T-cell (primary cell): ENCODE results near the gene MRPS27. TPM values are rescaled to one million over a fixed set of nuclear protein-coding genes. Genes with fewer than 3 reads are reported as not detected.

Experiments
- ATAC-seq, 4 experiments: fragments of 200-7000 bp in 3 of 4; fragments of 150-1000 bp in 1 of 4; cut with Tn5 transposase; replicated peaks in 1 of 4; 1 replicate in 3 of 4; 2 replicates in 1 of 4; pipeline ENCODE4 v1.10.0; 2021; ENCODE audit warnings: moderate library complexity in 3 of 4, mild to moderate bottlenecking in 2 of 4, moderate number of reproducible peaks in 1 of 4
- CTCF ChIA-PET, 2 donors: fragments of 300-600 bp; sonication (Branson Sonifier 250); formaldehyde crosslinking; loops; one replicate each; lab custom pipeline; 2022; ENCODE audit warnings: antibody characterized with exemption in 2 of 2; lab: Charles Lee
- POLR2A ChIA-PET, 2 donors: fragments of 300-600 bp; sonication (Branson Sonifier 250); formaldehyde crosslinking; loops; one replicate each; lab custom pipeline; 2022; ENCODE audit warnings: antibody characterized with exemption in 2 of 2; lab: Charles Lee
- DNase-seq, 35 experiments: peaks; one replicate each; pipeline versions ENCODE4 v3.0.0 to v3.0.0-alpha.2; 2013 to 2023
- H3K27ac ChIP-seq: one replicate; pipeline ENCODE4 v1.5.1; 2013; ENCODE audit warnings: low read length
- H3K27me3 ChIP-seq, 2 experiments: replicated peaks in 1 of 2; 1 replicate in 1 of 2; 2 replicates in 1 of 2; pipeline versions ENCODE4 v1.6.1 to v1.7.0; 2013; ENCODE audit warnings: low read length in 1 of 2, mixed read lengths in 1 of 2; ENCODE audit not compliant: control insufficient read depth in 2 of 2, insufficient read depth in 2 of 2; ENCODE audit errors: extremely low read depth in 1 of 2
- H3K36me3 ChIP-seq, 2 donors: 1 replicate in 1 of 2; 2 replicates in 1 of 2; pipeline versions ENCODE4 v1.6.1 to v1.7.0; 2013; ENCODE audit warnings: low read length in 1 of 2; ENCODE audit not compliant: control insufficient read depth in 2 of 2, insufficient read depth in 1 of 2; ENCODE audit errors: extremely low read depth in 1 of 2
- H3K4me1 ChIP-seq, 2 experiments: 1 replicate in 1 of 2; 2 replicates in 1 of 2; pipeline versions ENCODE4 v1.6.1 to v1.7.0; 2013; ENCODE audit warnings: low read length in 2 of 2, mixed read lengths in 1 of 2; ENCODE audit not compliant: insufficient read depth in 2 of 2, control insufficient read depth in 1 of 2; ENCODE audit errors: extremely low read depth in 1 of 2
- H3K4me3 ChIP-seq, 2 donors: 1 replicate in 1 of 2; 2 replicates in 1 of 2; pipeline versions ENCODE4 v1.5.1 to v1.7.0; 2013; ENCODE audit warnings: mild to moderate bottlenecking in 2 of 2, low read length in 1 of 2, moderate library complexity in 1 of 2; ENCODE audit not compliant: control insufficient read depth in 1 of 2; ENCODE audit errors: extremely low read depth in 1 of 2
- H3K9me3 ChIP-seq: 2 replicates; pipeline ENCODE4 v1.7.0; 2013
- H3K27ac Mint-ChIP-seq, 2 donors: one replicate each; pipeline ENCODE4 v1.8.0; 2020 to 2021; ENCODE audit warnings: mild to moderate bottlenecking in 2 of 2, mixed read lengths in 2 of 2
- H3K27me3 Mint-ChIP-seq, 2 donors: one replicate each; pipeline ENCODE4 v1.8.0; 2021 to 2022; ENCODE audit warnings: mixed read lengths in 2 of 2
- H3K36me3 Mint-ChIP-seq: one replicate; pipeline ENCODE4 v1.8.0; 2021; ENCODE audit warnings: mixed read lengths
- H3K4me1 Mint-ChIP-seq, 3 donors: one replicate each; pipeline ENCODE4 v1.8.0; 2020 to 2022; ENCODE audit warnings: mixed read lengths in 3 of 3, mild to moderate bottlenecking in 1 of 3
- H3K4me3 Mint-ChIP-seq, 3 donors: one replicate each; pipeline ENCODE4 v1.8.0; 2020 to 2022; ENCODE audit warnings: mild to moderate bottlenecking in 3 of 3, mixed read lengths in 3 of 3, moderate library complexity in 3 of 3
- H3K9me3 Mint-ChIP-seq, 3 donors: one replicate each; pipeline ENCODE4 v1.8.0; 2020 to 2022; ENCODE audit warnings: mixed read lengths in 3 of 3
- WGBS: methylation state at CpG from one replicate; pipeline ENCODE4 v1.1.5; 2013; ENCODE audit warnings: missing lambda C conversion rate; ENCODE audit not compliant: insufficient coverage; 5-methylcytosine and 5-hydroxymethylcytosine counted together
- total RNA-seq, 35 experiments: library from RNA in 6 of 35; stranded (reverse) in 6 of 35; fragments of 120-200 nt in 1 of 35; gene quantifications; one replicate each; pipeline versions ENCODE4 v1.2.1 to v1.2.4 and lab custom pipeline; 2013 to 2026

MRPS27 gene
- total RNA-seq, 5 donors from 2014 or later (not counting 1 experiment from before 2014, with no cell fraction given), result 34.4 to 43.3 (median 39.7) TPM

DNA sequence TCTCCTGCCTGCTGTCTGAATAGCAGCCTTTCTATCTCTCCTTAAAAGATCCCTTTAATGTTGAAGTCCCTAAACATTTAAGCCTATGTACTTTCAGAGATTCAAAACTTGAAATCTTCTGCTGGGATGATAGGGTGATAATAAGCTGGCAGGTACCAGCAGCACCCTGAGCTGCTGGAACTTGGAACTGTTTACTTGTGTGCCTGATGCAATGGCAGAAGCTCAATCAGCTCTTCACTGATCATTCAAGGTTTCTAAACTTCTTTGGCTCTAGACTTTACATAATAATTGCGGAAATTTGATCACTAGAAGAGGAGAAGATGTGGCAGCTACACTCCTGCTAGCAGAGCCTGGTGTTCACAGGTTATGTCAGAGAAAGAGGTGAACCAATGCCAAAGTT is 27.6 kb downstream of the MRPS27 start:
- Mint-ChIP-seq H3K4me3 (no peak overlapping the region), H3K27me3 (no peaks in the 10 kb centered on the region), H3K4me1 (peaks cover 0 to 6% (median 0%) of the 10 kb centered on the region in 3 donors), H3K9me3 (no peaks in the 10 kb centered on the region), H3K27ac (no peak overlapping the region), H3K36me3 (peaks cover 56% of the 10 kb centered on the region)
- ChIA-PET CTCF (interaction anchor here in 1 of 2 donors (0.7 to 1.5 kb wide), 2 partner anchors 16 to 548 kb away, joined by 4 read pairs; no protein-coding TSS in a partner anchor), POLR2A (interaction anchor here in 1 of 2 donors (0.6 kb wide), 1 partner anchor 10 kb away, joined by 13 read pairs; no protein-coding TSS in a partner anchor)
- Histone ChIP-seq H3K9me3 (no peaks in the 10 kb centered on the region), H3K27me3 (no peaks in the 10 kb centered on the region), H3K27ac (no peak overlapping the region), H3K4me3 (no peak overlapping the region), H3K36me3 (peaks cover 0 to 39% of the 10 kb centered on the region in 2 donors), H3K4me1 (no peaks in the 10 kb centered on the region)
- DNase-seq, result no peak
- no peak for ATAC-seq
- WGBS, result no CpG with 5 or more reads among the region's 1 CpG

DNA sequence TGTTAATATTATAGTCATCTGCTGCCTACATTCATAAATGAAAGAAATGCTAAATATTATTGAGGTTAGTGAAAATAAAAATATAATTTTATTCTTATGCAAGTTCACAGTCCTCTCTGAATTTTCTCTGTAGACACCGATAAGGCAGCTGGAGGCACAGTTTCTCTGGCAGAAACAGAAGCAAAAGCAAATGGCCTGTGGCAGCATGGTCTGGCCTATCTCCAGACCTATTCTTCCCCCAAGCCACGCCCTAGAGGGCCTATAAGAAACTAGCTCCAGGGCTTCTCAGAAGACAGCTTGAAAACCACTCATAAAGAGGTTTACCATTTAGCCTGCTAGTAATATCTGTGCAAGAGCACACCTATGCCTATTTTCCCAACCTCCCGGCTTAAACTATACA is 28.4 kb downstream of the MRPS27 start:
- H3K36me3 ChIP-seq, result peaks cover 0 to 34% of the 10 kb centered on the region in 2 donors
- H3K27me3 Mint-ChIP-seq, result no peaks in the 10 kb centered on the region
- POLR2A ChIA-PET, result no interaction called here
- 100% methylated on average over 2 of the region's 3 CpGs for WGBS
- no peak overlapping the region for H3K27ac Mint-ChIP-seq
- H3K4me1 ChIP-seq, result no peaks in the 10 kb centered on the region
- H3K27me3 ChIP-seq, result no peaks in the 10 kb centered on the region
- peaks cover 0 to 5% (median 0%) of the 10 kb centered on the region in 3 donors for H3K4me1 Mint-ChIP-seq
- no peak overlapping the region for H3K27ac ChIP-seq
- peaks cover 53% of the 10 kb centered on the region for H3K36me3 Mint-ChIP-seq
- no peaks in the 10 kb centered on the region for H3K9me3 ChIP-seq
- ATAC-seq (no peak), DNase-seq (no peak)
- H3K4me3 Mint-ChIP-seq, result no peak overlapping the region
- H3K4me3 ChIP-seq, result no peak overlapping the region
- CTCF ChIA-PET, result interaction anchor here in 1 of 2 donors (1.5 kb wide), 1 partner anchor 17 kb away, joined by 4 read pairs; no protein-coding TSS in a partner anchor
- no peaks in the 10 kb centered on the region for H3K9me3 Mint-ChIP-seq

DNA sequence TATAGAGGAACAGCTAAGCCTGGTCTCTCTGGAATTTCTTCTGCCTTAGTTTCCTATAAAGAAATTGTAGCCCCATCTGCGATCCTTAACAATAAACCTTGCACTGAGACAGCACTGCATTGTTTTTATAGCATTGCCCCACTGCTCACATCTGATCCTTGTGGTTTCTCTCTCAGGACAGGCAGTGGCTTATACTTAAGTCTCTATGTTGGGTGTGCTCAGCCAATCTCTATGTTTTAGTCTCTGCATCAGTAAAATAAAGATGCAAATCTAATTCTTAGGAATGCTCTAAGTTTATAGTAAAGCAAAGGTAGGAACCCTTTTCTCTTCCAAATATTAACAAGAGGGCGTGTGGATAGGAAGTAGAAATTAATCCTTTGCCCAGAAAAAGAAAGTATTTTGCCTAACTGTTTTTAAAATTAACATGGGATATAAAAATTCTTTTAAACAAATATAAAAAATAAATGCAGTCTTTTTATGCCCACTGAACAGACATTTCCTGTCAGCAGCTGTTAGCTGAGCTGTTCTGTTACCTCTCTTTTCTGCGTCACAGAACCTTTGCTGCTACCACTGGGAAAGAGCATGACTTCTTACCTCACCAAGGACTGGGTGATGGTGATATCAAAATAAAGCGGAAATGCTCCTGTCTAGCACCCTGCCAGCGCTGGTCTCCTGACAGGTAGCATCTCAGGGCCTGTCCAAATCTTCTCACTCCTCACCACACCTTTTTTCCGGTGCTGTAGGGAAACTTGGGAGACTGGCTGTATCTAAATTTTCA is 29.5 kb downstream of the MRPS27 start:
- POLR2A ChIA-PET, result no interaction called here
- DNase-seq, result no peak
- Histone ChIP-seq H3K4me1 (no peaks in the 10 kb centered on the region), H3K27me3 (no peaks in the 10 kb centered on the region), H3K4me3 (no peak overlapping the region), H3K36me3 (peaks cover 0 to 27% of the 10 kb centered on the region in 2 donors), H3K9me3 (no peaks in the 10 kb centered on the region), H3K27ac (no peak overlapping the region)
- no peaks in the 10 kb centered on the region for H3K9me3 Mint-ChIP-seq
- no peaks in the 10 kb centered on the region for H3K27me3 Mint-ChIP-seq
- H3K36me3 Mint-ChIP-seq, result peaks cover 54% of the 10 kb centered on the region
- H3K4me1 Mint-ChIP-seq, result peaks cover 0 to 5% (median 0%) of the 10 kb centered on the region in 3 donors
- WGBS, result 100% methylated on average over 1 of the region's 6 CpGs
- CTCF ChIA-PET, result interaction anchor here in 1 of 2 donors (0.6 kb wide), 1 partner anchor 83 kb away, joined by 5 read pairs; no protein-coding TSS in a partner anchor
- ATAC-seq, result no peak
- H3K27ac Mint-ChIP-seq, result no peak overlapping the region
- H3K4me3 Mint-ChIP-seq, result no peak overlapping the region

DNA sequence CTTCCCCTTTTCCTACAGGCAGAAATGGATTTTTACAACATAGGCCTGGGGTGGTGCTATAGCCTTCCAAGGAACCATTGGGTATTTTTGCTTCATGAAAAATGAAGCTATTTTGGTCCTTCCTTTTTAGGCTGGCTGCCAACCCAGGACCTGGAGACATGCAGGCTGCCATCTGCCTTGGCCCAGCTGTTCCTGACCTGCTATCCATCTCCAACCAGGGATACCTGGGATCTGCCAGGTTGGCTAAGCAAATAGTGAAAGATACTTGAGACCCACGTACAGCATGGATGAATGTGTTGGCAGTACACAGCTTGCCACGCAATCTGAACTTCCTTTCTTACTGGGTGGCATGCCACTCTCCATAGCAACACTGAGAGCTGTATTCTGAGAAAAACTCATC is 31.1 kb downstream of the MRPS27 start:
- 100% methylated on average over 1 of the region's 2 CpGs for WGBS
- H3K27me3 Mint-ChIP-seq, result no peaks in the 10 kb centered on the region
- ChIA-PET CTCF (no interaction called here), POLR2A (no interaction called here)
- Histone ChIP-seq H3K36me3 (peaks cover 0 to 27% of the 10 kb centered on the region in 2 donors), H3K27me3 (no peaks in the 10 kb centered on the region), H3K4me1 (no peaks in the 10 kb centered on the region), H3K9me3 (no peaks in the 10 kb centered on the region), H3K27ac (no peak overlapping the region), H3K4me3 (no peak overlapping the region)
- H3K4me3 Mint-ChIP-seq, result no peak overlapping the region
- DNase-seq (no peak), ATAC-seq (no peak)
- no peaks in the 10 kb centered on the region for H3K9me3 Mint-ChIP-seq
- H3K4me1 Mint-ChIP-seq, result no peaks in the 10 kb centered on the region
- peaks cover 40% of the 10 kb centered on the region for H3K36me3 Mint-ChIP-seq
- no peak overlapping the region for H3K27ac Mint-ChIP-seq

DNA sequence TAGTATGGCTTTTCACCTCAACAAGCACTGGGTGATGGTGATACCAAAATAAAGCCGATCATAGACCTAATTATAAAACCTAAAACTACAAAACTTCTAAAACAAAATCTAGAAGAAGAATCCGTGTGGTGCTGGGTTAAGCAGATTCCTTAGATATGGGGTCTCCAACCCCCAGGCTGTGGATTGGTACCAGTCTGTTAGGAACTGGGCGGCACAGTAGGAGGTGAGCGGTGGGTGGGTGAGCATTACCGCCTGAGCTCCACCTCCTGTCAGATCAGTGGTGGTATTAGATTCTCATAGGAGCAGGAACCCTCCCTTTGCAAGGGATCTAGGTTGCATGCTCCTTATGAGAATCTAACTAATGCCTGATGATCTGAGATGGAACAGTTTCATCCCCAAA is 33.2 kb downstream of the MRPS27 start:
- H3K27ac ChIP-seq, result no peak overlapping the region
- H3K9me3 ChIP-seq, result no peaks in the 10 kb centered on the region
- Mint-ChIP-seq H3K27ac (no peak overlapping the region), H3K4me3 (no peak overlapping the region), H3K4me1 (peaks cover 0 to 1% (median 0%) of the 10 kb centered on the region in 3 donors), H3K27me3 (no peaks in the 10 kb centered on the region), H3K36me3 (peaks cover 39% of the 10 kb centered on the region), H3K9me3 (no peaks in the 10 kb centered on the region)
- H3K4me3 ChIP-seq, result no peak overlapping the region
- 100% methylated on average over 3 of the region's 5 CpGs for WGBS
- H3K36me3 ChIP-seq, result peaks cover 6 to 24% of the 10 kb centered on the region in 2 donors
- H3K4me1 ChIP-seq, result no peaks in the 10 kb centered on the region
- ATAC-seq (no peak), DNase-seq (no peak)
- ChIA-PET POLR2A (no interaction called here), CTCF (no interaction called here)
- H3K27me3 ChIP-seq, result no peaks in the 10 kb centered on the region

DNA sequence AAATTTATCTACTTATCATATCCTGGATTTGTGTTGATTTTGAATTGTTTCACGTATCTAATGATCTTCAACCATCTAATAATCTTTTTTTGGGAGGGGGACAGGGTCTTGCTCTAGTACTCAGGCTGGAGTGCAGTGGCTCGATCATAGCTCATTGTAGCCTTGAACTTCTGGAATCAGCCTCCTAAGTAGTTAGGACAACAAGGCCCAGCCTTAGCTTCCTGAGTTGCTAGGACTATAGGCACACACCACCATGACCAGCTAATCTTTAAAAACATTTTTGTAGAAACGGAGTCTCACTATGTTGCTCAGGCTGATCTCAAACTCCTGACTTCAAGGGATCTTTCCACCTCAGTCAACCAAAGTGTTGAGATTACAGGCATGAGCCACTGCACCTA is 34.6 kb downstream of the MRPS27 start:
- Mint-ChIP-seq H3K36me3 (peaks cover 45% of the 10 kb centered on the region), H3K27me3 (no peaks in the 10 kb centered on the region), H3K4me3 (no peak overlapping the region), H3K9me3 (no peaks in the 10 kb centered on the region), H3K27ac (no peak overlapping the region), H3K4me1 (peaks cover 0 to 6% (median 1%) of the 10 kb centered on the region in 3 donors)
- DNase-seq, result no peak
- no peak for ATAC-seq
- WGBS, result no CpG with 5 or more reads among the region's 3 CpGs
- no peaks in the 10 kb centered on the region for H3K9me3 ChIP-seq
- peaks cover 6 to 27% of the 10 kb centered on the region in 2 donors for H3K36me3 ChIP-seq
- no peak overlapping the region for H3K4me3 ChIP-seq
- no peaks in the 10 kb centered on the region for H3K4me1 ChIP-seq
- no peaks in the 10 kb centered on the region for H3K27me3 ChIP-seq
- POLR2A ChIA-PET, result interaction anchor here in 1 of 2 donors (0.6 kb wide), 1 partner anchor 14 kb away, joined by 7 read pairs; no protein-coding TSS in a partner anchor
- CTCF ChIA-PET, result interaction anchor here in 1 of 2 donors (0.8 kb wide), 1 partner anchor 13 kb away, joined by 3 read pairs; no protein-coding TSS in a partner anchor
- no peak overlapping the region for H3K27ac ChIP-seq
